T-helper 9 cell (primary cell): Measurements from ENCODE around the gene SPATA31D1.

Experiments
- DNase-seq: peaks from one replicate; pipeline ENCODE4 v3.0.0-alpha.2; 2020

Gene SPATA31D1

DNA sequence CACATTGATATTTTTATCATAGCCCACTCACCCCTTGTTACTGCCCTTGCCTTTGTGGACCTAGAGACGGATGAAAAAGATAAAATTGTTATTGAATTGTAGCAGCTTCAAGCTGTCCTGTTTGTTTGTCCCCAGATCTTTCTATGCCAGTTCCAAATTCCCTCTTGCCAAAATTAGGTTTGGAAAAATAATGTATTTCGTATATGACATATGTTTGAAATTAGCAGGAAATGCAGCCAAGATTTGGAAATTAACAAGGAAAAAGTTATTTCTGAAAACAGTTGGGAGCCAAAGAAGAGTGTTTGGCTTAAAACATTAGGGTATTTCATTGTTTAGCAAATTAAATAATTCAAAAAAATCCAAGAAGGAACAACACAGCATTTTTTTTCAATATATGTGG, 33.5 kb downstream of the SPATA31D1 start:
- no peak for DNase-seq

DNA sequence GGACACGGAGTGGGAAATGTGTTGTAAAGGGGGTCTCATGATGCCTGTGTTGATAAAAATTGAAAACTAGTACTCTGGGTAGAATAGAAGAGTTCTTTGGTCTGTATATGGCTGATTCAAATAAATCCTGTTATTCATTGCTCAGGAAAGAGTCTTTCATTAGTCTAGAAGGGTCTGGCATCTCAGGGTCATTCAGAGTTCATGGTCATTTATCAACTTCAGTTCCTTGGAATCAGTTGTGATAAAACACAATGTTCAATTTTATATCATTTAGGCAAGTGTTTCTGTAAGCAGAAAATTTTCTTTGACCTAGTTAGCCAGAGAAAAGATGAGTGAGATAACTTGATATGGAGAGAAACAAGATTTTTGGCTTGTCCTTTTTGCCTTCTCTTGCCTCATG, 36.3 kb downstream of the SPATA31D1 start:
- DNase-seq: no peak

DNA sequence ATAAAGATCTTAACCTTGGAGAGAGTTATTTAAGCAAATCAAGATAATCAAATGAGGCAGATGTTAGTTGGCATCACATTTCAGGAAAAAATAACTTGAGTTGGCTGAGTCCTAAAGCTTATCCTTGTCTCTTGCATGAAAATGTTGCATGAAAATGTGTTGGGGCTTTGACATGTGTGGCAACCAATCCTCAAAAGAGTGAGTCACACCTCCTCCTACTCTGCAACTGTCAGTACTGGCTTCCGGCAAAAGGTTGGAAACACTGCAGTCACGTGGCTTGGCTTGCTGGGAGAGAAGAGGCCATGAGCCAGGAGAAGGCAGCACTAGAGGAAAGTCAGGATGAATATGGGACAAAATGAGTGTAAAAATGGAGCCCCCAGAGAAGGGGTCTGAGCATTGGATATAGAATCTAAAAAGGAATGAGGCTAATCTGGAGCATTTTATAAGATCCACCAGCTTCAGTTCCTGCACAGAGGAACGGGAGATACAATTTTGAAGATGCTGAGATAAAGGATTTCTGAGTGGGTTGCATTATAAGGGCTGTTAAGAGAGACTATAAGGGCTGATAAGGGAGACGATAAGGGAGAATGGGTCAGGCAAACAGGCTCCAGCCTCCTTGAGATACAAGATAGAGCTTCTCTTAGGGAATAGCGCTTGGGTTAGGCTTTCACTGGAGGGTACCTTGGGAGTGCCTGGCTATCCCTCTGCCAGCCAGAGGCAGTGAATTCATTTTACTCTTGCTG, 43.1 kb downstream of the SPATA31D1 start:
- DNase-seq: no peak

DNA sequence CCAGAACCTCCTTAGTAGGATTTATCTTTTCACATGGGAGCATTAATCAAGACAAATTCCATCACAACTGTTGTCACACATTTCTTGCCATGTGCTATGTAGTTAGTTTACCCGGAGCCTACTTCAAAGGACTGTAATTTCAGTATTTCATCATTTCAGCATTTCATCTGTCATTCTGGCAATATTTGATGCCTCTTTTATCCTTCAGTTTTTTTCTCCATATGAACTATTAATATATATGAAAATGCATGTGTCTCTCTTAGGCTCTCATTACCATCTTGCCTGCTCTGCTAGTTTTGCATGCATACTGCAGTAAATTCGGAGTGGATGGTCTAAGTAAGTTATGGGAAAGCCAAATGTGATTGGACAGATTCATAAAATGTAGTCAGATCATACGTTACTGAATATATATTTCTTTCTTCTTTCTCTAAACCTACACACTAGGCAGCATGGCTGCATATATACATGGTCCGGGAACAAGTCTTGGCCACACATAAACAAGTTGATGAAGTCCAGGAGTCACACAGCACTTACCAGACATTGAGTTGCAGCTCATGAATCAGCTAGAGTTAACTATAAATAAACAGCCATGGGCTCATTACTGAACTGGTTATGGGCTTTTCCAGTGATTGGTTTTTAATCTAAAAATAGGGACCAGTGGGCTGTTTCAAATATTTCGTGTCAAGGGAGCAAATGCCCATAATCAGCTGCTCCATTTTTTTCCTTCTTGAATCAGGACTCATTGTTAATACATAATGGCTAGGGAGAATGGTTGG, 46.6 kb downstream of the SPATA31D1 start:
- DNase-seq: no peak

DNA sequence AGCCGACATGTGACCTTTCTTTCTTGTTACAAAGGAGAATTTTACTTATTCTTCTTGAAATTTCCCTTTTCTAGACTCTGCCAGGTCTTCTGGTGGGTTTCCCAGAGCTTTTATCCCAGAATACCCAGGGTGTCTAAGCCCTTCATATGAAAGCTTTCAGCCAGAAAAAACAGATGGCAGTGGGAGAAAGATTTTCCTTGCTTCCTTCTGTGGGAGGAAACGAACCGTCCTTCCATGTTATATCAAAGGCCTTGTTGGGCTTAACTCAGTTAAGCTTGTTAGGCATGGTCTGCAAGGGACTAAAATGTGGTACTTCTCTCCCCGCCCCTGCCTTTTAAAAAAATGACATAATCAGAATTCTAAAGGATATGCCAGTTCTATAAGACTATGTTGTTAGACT, 47.5 kb downstream of the SPATA31D1 start:
- no peak for DNase-seq

DNA sequence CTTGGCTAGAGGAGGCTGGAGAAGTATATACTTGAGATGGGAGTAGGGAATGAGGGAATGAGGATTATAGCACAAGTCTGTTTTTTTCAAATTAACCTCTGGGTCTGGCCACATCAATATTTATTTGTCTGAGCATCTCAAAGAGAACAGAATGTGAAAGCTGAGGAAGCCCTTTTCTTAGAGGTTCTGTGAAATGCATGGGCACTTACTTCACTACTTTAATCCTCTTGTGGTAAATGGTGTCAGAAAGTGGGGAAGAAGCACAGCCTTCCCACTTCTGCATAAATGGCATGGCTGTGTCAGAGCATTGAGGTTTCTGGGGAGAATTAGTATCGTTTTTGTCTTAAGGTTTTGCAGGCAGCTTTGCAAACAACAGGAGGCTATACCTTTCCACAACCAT, 48.6 kb downstream of the SPATA31D1 start:
- no peak for DNase-seq

DNA sequence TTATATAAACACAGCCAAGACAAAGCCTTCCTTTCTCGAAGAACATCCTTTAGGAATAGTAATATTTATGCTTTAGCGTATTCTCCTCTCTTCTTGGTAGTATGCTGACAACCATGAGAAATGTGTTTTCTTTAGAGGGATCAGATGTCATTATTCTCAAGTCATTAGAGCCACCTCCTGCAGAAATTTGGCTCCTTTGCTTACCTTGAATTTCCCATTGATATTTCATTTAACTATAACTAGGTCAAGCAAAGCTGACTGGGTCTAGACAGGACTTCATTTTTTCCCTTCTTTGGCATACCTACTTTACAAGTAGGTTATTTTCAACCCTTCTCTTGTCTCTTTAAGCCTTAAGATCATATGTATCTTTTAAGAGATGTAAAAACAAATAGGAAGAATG, 50.3 kb downstream of the SPATA31D1 start:
- DNase-seq: no peak
